GM19035 (cell line): ENCODE data around the gene LRRC14B.
"Not testable (repeated sequence)": the region's sequence is repeated elsewhere in the genome, so short reads cannot be mapped to it uniquely, and the experiment has no call there.

Experiments
- ATAC-seq: cut with Tn5 transposase; IDR thresholded peaks from one replicate; pipeline ENCODE4 v1.9.1; 2021; ENCODE audit not compliant: unreplicated experiment

LRRC14B gene

DNA sequence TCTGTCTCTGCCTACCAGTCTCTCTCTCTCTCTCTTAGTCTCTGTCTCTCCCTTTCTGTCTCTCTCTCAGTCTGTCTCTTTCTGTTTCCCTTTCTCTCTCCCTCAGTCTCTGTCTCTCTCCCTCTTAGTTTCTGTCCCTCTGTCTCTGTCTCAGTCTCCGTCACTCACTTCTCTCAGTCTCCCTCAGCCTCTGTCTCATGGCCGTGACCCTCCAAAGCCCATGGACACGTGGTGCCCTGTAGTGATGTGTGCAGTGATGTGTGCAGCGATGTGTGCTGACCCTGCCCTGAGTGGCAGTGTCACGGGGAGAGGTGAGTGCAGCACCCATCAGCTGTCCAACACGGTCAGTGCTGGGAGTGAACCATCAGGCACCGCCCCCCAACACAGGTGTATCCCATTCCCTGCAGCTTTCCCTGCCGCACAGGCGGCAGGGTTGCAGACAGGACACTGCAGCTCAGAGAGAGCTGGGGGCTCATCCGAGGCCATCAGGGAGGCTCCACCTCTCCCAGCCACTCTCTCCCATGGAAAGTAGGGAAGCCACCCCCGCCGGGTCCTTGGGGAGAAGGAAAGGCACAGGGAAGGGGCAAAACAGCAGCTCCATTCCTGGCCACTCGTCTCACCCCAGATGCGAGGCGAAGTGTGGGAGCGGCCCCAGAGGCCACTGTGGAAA is 794 bp upstream of the LRRC14B start:
- no peak for ATAC-seq

- ATAC-seq = no peak
Observed at GRCh38 chr5:191949-192690, 825 bp downstream of the LRRC14B start.

DNA sequence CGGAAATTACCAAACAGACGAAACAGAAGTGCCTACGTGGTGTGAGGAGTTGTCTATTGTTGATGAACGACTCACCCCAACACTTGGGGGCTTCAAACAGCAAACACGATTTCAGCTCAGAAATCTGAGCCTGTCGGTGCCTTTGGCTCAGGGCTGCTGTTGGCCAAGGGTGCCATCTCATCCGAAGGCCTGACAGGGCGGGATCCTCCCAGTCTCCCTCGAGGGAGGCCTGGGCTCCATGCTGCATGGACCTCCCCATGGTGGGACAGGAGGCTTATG is 1.3 kb downstream of the LRRC14B start:
- ATAC-seq = no peak

- no peak for ATAC-seq
Observed at GRCh38 chr5:192970-193831, 1.9 kb downstream of the LRRC14B start.

- ATAC-seq = no peak
Observed at GRCh38 chr5:194102-194501, 2.8 kb downstream of the LRRC14B start.

- ATAC-seq = no peak
Observed at GRCh38 chr5:194603-195209, 3.4 kb downstream of the LRRC14B start.

- ATAC-seq = no peak
Observed at GRCh38 chr5:195401-196160, 4.3 kb downstream of the LRRC14B start.

DNA sequence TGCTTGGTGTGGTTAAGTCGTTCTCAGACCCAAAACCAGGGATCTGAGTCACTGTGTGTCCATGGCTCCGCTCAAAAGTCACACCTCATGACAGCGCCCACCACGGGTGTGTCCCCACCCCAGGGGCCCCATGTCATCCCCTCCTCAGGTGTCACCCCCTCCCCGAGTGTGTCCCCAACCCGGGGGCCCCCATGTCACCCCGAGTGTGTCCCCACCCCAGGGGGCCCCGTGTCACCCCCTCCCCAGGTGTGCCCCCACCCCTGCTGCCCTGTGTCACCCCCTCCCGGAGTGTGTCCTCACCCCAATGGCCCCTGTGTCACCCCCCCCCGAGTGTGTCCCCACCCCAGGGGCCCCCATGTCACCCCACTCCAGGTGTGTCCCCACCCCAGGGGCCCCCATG is 5.1 kb downstream of the LRRC14B start:
- no peak for ATAC-seq

GRCh38 chr5:197031-197430 is 5.7 kb downstream of the LRRC14B start:
- not testable (repeated sequence) for ATAC-seq

DNA sequence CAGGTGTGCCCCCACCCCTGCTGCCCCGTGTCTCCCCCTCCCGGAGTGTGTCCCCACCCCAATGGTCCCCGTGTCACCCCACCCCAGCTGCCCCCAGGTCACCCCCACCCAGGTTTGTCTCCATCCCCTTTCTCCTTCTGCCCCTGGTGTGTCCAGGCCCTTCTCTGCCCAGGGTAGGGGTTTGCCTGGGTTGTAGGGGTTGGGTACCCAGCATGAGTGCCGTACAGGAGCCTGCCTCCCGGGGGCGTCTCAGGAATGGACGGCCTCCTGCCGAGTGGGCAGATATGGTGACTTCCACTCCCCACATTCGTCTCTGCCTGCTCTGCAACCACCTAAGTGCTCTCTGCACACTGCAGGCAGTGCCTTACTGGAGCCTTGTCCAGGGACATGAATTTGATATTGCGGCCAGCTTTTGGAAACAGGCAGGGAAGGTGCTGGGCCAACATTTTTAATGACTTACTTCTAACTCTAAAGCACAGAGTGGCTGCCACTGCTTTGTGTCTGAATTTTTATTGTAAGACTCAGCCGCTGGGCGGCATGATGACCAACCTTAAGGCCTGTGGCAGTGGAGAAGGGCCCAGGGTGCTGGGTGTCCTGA is 6.7 kb downstream of the LRRC14B start:
- no peak for ATAC-seq

GRCh38 chr5:198516-199196 is 7.4 kb downstream of the LRRC14B start:
- ATAC-seq = no peak

DNA sequence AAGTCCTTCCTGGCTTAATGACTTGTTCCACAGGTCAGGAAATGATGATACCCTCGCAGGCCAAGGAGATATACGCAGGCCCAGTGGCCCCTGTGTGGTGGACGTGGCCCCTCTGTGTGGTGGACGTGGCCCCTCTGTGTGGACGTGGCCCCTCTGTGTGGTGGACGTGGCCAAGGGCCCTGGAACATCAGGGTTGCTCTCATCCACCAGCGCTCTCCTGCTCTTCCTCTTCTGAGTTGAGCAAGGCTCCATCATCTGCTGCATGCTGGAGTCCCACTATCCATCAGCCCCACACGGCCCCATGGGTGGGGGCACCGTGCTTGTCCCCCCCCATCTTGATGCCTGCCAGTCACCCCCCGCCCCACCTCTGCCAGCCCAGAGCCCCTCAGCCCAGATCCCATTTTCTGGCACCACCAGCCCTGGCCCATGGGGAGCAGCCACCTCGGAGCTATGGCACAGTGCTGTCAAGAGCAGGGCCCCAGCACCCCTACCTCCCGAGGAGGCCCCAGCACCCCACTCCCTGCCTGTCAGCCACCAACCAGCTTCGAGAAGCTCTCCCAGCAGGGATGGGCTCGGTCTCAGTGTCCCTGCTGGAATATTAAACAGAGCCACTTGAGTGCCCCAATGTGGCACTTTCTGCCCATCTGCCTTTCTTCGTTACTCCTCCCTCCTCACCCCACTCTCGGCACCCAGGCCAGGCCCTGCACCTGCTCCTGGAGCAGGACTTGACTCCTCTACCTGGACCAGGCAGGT is 8.1 kb downstream of the LRRC14B start:
- no peak for ATAC-seq

DNA sequence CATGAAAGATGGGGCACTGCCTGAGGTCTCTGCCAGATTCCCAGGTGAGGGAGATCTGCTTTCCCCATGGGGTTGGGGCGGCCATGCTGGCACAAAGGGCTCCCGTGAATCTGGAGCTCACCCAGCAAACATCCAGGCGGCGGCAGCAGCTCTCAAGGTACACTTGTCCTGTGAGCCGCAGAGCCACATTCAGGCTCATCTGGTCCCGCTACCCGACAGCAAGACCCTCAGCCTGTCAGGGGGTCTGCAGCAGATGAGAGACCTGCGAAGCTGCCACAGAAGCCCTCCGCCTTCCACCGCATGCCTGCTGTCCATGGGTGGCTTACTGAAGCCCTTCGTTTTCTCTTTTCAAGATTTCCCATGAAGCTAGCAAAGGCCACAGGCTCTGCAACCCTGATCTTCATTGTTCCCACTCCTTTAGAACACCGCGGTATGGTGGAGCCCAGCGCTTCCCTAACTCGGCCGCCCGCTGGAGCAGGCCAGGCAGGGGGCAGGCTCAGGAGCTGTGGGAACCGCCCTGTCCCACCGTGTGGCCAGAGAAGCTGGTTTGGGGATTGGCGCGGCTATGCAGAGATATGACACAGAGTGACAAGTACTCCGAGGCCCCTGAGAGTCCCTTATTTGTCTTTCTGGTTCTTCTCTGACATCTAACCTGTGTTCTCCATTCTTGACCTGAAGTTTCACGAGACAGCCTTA is 8.8 kb downstream of the LRRC14B start:
- no peak for ATAC-seq

DNA sequence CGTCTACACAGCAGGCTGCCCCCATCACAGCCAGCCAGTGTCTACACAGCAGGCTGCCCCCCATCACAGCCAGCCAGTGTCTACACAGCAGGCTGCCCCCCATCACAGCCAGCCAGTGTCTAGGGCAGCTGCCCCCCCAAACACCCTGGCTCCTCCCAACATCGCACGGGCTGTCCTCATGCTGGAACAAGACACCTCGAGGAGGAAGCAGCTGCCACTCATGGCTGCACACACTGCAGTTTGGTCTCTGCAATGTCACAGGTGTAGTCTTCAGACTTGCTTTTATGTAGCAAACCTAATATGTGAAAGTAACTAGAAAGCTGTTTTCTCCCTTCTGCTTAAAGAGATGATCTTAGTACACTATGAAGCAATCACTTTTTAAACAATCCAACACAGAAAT is 9.7 kb downstream of the LRRC14B start:
- ATAC-seq = no peak

DNA sequence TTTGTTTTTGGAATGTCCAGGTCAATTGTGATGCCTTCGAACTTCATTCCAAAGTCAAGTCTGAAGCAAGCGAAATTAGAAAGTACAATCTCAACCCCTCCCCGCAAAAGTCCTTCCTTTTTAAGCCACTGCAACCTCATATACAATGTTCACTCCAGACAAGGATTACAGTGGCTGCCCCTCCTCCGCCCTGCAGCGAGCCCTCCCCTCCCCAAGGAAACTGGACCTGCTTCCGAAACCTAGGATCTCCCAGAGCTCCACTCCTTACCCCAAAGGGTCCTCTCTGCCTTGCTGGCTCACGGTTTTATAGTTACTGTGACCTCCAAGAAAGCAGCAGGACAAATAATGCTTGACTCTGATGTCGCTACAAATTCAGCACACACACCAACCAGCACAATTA is 10.4 kb downstream of the LRRC14B start:
- ATAC-seq = no peak

DNA sequence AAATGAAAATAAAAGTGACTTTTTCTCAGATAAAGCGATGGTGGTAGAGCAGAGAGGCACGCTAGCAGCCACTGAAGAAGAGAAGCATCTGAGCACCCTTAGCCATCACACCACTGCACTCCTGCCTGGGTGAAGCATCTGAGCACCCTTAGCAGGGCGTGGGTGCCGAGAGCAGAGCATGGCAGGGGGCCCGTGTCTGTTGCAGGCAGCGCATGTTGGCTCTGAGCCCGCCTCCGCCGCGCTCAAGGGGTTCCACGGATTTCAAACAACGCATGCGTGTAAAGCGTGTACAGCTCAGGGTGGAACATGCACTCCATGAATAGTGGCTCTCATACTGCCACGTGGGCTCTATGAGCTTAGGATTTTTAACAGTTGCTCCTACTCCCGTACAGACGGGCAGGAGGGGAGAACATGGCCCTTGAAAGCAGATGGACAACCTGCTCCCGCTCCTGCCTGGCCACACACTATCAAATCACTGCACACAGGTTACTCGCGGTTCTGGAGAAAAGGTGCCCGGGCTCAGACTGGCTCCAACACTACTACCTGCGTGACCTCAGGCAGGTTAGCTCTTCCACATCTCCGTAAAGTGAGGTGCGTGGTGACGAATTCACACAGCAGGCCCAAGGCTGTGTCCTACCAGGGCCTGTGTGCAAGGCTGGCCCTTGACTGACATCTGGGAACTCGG is 12.1 kb downstream of the LRRC14B start:
- no peak for ATAC-seq

GRCh38 chr5:204001-204400 is 12.7 kb downstream of the LRRC14B start:
- no peak for ATAC-seq

GRCh38 chr5:204462-204861 is 13.2 kb downstream of the LRRC14B start:
- ATAC-seq = no peak
